Vagina (tissue), 2 donors: ENCODE measurements around the gene HEXIM2. TPM values are rescaled to one million over a fixed set of nuclear protein-coding genes. Genes with fewer than 3 reads are reported as not detected.

ENCODE experiments used
- DNase-seq, 2 donors: peaks; one replicate each; pipeline ENCODE4 v3.0.0-alpha.2; 2017; ENCODE audit errors: extremely low spot score in 2 of 2
- H3K27ac ChIP-seq: fragments of 200-600 bp; sonication (generic); one replicate; pipeline ENCODE4 v1.5.1; 2019
- H3K27me3 ChIP-seq: fragments of 200-600 bp; sonication (generic); one replicate; pipeline ENCODE4 v1.5.1; 2019
- H3K36me3 ChIP-seq, 2 donors: fragments of 200-600 bp; sonication (generic); one replicate each; pipeline ENCODE4 v1.5.1; 2017 to 2019
- H3K4me1 ChIP-seq: fragments of 200-600 bp; sonication (generic); one replicate; pipeline ENCODE4 v1.5.1; 2019
- H3K4me3 ChIP-seq, 2 donors: fragments of 200-600 bp; sonication (generic); 1 replicate in 1 of 2; 2 replicates in 1 of 2; pipeline ENCODE4 v1.5.1; 2016 to 2019
- H3K9me3 ChIP-seq: fragments of 200-600 bp; sonication (generic); one replicate; pipeline ENCODE4 v1.5.1; 2019
- POLR2A ChIP-seq, 2 donors: fragments of 450-650 bp; IDR thresholded peaks; one replicate each; pipeline ENCODE4 v1.6.1; 2017; ENCODE audit warnings: antibody characterized with exemption in 2 of 2, mild to moderate bottlenecking in 2 of 2, moderate library complexity in 2 of 2
- POLR2AphosphoS5 ChIP-seq, 2 donors: sonication (generic); formaldehyde crosslinking; IDR thresholded peaks; one replicate each; pipeline ENCODE4 v1.9.0; 2017; ENCODE audit warnings: antibody characterized with exemption in 2 of 2, mild to moderate bottlenecking in 2 of 2, low read depth in 1 of 2; ENCODE audit not compliant: insufficient read depth in 1 of 2
- intact Hi-C: fragments of 100-400 bp; cut with DNase I; formaldehyde crosslinking; loops from one replicate; pipeline ENCODE4 v1.15.1; 2023
- total RNA-seq: library from RNA; depleted of rRNA; stranded (reverse); fragments of >200 nt; gene quantifications from one replicate; pipeline ENCODE4 v1.2.3, GENCODE V29; 2016
- TF ChIP-seq, protein P1 (sequence below), 3 experiments: fragments of 450-650 bp in 2 of 3; fragments of 200-600 bp in 1 of 3; sonication (generic) in 1 of 3; IDR thresholded peaks; one replicate each; pipeline ENCODE4 v1.5.1; 2017 to 2019; ENCODE audit warnings: antibody characterized with exemption in 3 of 3, mild to moderate bottlenecking in 2 of 3, moderate library complexity in 2 of 3

The HEXIM2 gene
- total RNA-seq, 1 donor from 2014 or later: 9.8 TPM

DNA sequence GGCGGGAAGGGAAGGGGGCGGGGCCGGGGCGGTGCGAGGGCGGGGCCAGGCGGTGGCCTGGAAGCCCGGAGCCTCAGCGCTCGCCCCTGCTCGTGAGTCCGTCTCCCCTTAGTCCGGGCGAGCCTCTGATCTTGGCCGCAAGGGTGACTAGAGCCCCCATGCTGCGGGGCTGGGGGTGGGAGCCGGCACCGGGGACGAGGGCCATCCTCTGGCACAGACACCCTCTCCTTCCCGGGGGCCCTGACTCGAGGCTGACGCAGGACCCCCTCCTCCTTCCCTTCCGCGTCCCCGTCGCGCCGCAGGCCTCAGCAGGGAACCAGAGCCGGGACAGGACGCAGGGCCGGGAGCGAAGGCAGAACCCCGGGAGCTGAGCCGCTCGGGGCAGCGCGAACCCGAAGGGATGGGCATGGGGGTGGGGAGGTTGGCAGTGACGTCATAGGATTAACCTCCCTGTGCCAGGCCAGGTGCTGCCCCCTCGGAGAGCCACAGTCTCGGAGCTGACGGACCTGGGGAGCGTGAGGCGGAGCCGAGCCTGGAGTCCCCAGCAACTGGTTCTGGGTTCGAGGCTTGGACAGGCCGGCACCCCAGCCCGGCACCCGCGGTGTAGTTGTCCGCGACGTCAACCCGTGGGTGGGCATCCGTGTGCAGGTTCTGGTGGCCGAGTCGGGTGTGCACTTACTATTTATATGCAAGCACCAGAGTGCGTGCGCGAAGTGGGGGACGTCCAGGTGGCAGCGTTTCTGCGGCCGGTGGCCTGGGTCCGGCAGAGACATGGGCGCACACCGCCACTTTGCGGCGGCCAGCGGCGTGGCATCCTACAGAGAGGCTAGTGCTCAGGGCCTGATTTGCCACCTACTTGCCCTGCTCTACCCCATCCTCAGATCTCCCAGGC, 28.9 kb upstream of the HEXIM2 start:
- peaks cover 57% of the 10 kb centered on the region for H3K4me1 ChIP-seq
- no peaks in the 10 kb centered on the region for H3K27me3 ChIP-seq
- peak overlapping the region; percentile 98 for H3K27ac ChIP-seq
- TF ChIP-seq POLR2A (IDR thresholded peaks at IDR 0.05) (peak in 1 of 2 donors; percentile 80), POLR2AphosphoS5 (IDR thresholded peaks at IDR 0.05; ENCODE audit: insufficient read depth in 1 of 2, low read depth in 1 of 2) (peak in 1 of 2 donors; percentile 96)
- TF ChIP-seq, protein P1, sequence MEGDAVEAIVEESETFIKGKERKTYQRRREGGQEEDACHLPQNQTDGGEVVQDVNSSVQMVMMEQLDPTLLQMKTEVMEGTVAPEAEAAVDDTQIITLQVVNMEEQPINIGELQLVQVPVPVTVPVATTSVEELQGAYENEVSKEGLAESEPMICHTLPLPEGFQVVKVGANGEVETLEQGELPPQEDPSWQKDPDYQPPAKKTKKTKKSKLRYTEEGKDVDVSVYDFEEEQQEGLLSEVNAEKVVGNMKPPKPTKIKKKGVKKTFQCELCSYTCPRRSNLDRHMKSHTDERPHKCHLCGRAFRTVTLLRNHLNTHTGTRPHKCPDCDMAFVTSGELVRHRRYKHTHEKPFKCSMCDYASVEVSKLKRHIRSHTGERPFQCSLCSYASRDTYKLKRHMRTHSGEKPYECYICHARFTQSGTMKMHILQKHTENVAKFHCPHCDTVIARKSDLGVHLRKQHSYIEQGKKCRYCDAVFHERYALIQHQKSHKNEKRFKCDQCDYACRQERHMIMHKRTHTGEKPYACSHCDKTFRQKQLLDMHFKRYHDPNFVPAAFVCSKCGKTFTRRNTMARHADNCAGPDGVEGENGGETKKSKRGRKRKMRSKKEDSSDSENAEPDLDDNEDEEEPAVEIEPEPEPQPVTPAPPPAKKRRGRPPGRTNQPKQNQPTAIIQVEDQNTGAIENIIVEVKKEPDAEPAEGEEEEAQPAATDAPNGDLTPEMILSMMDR (IDR thresholded peaks at IDR 0.05): peak; percentile 80 to 91 (median 81)
- intact Hi-C loops: no loop called here
- no peak for DNase-seq
- no peaks in the 10 kb centered on the region for H3K9me3 ChIP-seq
- peak overlapping the region; percentile 85 to 99 for H3K4me3 ChIP-seq
- no peaks in the 10 kb centered on the region for H3K36me3 ChIP-seq

GRCh38 chr17:45135192-45135977, 26.3 kb upstream of the HEXIM2 start, which contains the start of gene ACBD4:
Gene ACBD4 (plus strand): TSS chr17:45135687. CDS start chr17:45136145, 458 bp downstream.
- TF ChIP-seq POLR2A (IDR thresholded peaks at IDR 0.05): peak in 1 of 2 donors; percentile 51
- peak; percentile 93 to 97 for TF ChIP-seq POLR2AphosphoS5 (IDR thresholded peaks at IDR 0.05; ENCODE audit: insufficient read depth in 1 of 2, low read depth in 1 of 2)
- TF ChIP-seq, protein P1 (IDR thresholded peaks at IDR 0.05): peak; percentile 100
- DNase-seq: peak; percentile 96 to 98
- Histone ChIP-seq H3K4me1 (peaks cover 32% of the 10 kb centered on the region), H3K36me3 (no peaks in the 10 kb centered on the region), H3K4me3 (peak within 1 kb of the TSS; percentile 69 to 70), H3K9me3 (no peaks in the 10 kb centered on the region), H3K27ac (peak within 1 kb of the TSS; percentile 90), H3K27me3 (no peaks in the 10 kb centered on the region)
- intact Hi-C loops: loop anchor here (5.0 kb wide), 1 partner anchor 62 kb away; no protein-coding TSS in a partner anchor

GRCh38 chr17:45135978-45136791, 25.5 kb upstream of the HEXIM2 start:
- peaks cover 24% of the 10 kb centered on the region for H3K4me1 ChIP-seq
- H3K27ac ChIP-seq: peak overlapping the region; percentile 90
- DNase-seq: no peak
- no peaks in the 10 kb centered on the region for H3K9me3 ChIP-seq
- no peaks in the 10 kb centered on the region for H3K27me3 ChIP-seq
- TF ChIP-seq POLR2AphosphoS5 (IDR thresholded peaks at IDR 0.05; ENCODE audit: insufficient read depth in 1 of 2, low read depth in 1 of 2) (no peak), POLR2A (IDR thresholded peaks at IDR 0.05) (no peak)
- TF ChIP-seq, protein P1 (IDR thresholded peaks at IDR 0.05): no peak
- H3K4me3 ChIP-seq: peak overlapping the region; percentile 69 to 70
- intact Hi-C loops: loop anchor here (5.0 kb wide), 1 partner anchor 61 kb away; no protein-coding TSS in a partner anchor
- H3K36me3 ChIP-seq: no peaks in the 10 kb centered on the region

- no peak overlapping the region for H3K4me3 ChIP-seq
- no peaks in the 10 kb centered on the region for H3K27me3 ChIP-seq
- peaks cover 16% of the 10 kb centered on the region for H3K4me1 ChIP-seq
- TF ChIP-seq POLR2AphosphoS5 (IDR thresholded peaks at IDR 0.05; ENCODE audit: insufficient read depth in 1 of 2, low read depth in 1 of 2) (no peak), POLR2A (IDR thresholded peaks at IDR 0.05) (no peak)
- TF ChIP-seq, protein P1 (IDR thresholded peaks at IDR 0.05): no peak
- intact Hi-C loops: loop anchor here (5.0 kb wide), 1 partner anchor 60 kb away; no protein-coding TSS in a partner anchor
- DNase-seq: no peak
- no peaks in the 10 kb centered on the region for H3K36me3 ChIP-seq
- no peaks in the 10 kb centered on the region for H3K9me3 ChIP-seq
- H3K27ac ChIP-seq: no peak overlapping the region
These were observed 24.7 kb upstream of the HEXIM2 start for GRCh38 chr17:45136846-45137560.
